Measurements from ENCODE around the gene FNDC3A. TPM values are rescaled to one million over a fixed set of nuclear protein-coding genes. Genes with fewer than 3 reads are reported as not detected.

Gene FNDC3A
- total RNA-seq, 4 donors from 2014 or later: 37.0 to 39.4 (median 38.6) TPM

DNA sequence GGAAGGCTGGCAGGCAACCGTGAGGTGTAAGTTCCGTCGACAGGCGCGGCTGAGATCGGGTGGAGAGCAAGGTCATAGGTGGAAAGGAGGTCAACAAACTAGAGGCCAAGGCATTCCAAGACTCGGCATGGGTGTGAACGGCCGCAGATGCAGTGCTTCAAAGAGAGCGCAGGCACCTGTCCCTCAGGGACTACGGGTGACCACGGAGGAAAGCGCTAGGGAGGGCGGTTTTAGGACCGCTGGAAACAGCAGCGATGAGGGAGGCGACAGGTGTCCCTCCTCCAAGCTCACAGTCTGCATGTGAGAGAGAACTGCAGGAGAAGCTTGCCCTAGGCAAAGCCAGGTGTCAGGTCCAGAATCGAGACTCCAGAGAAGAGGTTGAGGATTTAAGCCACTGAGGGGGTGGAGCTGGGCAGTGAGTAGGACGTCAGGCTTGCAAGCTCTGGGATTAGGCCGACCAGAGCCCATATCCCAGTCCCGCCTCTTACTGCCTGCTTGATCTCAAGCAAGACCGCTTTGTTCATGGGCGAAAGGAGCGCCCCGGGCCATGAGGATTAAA lies 242.9 kb downstream of the FNDC3A start:
- Histone ChIP-seq H3K4me1 (peaks cover 10 to 24% (median 19%) of the 10 kb centered on the region in 4 donors), H3K27me3 (peaks cover 7 to 66% (median 27%) of the 10 kb centered on the region in 4 donors), H3K9me3 (no peaks in the 10 kb centered on the region), H3K27ac (replicated peaks in 1 of 4) (no peak overlapping the region), H3K4me3 (no peak overlapping the region), H3K36me3 (no peaks in the 10 kb centered on the region)
- intact Hi-C loops (cut with DNase I): no loop called here
- WGBS: 58% methylated on average over 22 of the region's 25 CpGs
- TF ChIP-seq, protein P1, sequence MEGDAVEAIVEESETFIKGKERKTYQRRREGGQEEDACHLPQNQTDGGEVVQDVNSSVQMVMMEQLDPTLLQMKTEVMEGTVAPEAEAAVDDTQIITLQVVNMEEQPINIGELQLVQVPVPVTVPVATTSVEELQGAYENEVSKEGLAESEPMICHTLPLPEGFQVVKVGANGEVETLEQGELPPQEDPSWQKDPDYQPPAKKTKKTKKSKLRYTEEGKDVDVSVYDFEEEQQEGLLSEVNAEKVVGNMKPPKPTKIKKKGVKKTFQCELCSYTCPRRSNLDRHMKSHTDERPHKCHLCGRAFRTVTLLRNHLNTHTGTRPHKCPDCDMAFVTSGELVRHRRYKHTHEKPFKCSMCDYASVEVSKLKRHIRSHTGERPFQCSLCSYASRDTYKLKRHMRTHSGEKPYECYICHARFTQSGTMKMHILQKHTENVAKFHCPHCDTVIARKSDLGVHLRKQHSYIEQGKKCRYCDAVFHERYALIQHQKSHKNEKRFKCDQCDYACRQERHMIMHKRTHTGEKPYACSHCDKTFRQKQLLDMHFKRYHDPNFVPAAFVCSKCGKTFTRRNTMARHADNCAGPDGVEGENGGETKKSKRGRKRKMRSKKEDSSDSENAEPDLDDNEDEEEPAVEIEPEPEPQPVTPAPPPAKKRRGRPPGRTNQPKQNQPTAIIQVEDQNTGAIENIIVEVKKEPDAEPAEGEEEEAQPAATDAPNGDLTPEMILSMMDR (IDR thresholded peaks at IDR 0.05): no peak
- TF ChIP-seq EP300 (IDR thresholded peaks at IDR 0.05) (no peak), POLR2AphosphoS5 (IDR thresholded peaks at IDR 0.05) (no peak)
- DNase-seq (ENCODE audit: extremely low spot score): no peak

DNA sequence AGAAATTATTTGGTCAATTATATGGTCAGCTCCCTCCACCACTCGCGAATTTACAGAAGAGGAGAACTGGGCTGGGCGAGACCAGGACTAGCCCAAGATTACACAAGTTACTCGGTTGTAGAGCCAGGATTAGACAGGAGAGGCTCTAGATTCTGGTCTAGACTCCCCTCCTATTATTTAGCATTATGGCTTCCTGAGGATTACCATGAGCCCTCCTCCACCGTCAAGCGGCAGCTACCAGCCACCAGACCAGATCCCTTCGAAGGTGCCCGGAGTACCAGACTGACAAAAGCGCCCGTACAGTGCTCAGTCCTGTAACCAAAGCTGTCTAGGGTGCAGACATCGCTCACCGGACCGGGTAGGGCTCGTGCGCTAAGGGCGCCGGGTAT lies 243.9 kb downstream of the FNDC3A start:
- 31% methylated on average over 9 of the region's 17 CpGs for WGBS
- DNase-seq (ENCODE audit: extremely low spot score): no peak
- Histone ChIP-seq H3K27me3 (peaks cover 7 to 72% (median 27%) of the 10 kb centered on the region in 4 donors), H3K4me1 (peaks cover 10 to 24% (median 19%) of the 10 kb centered on the region in 4 donors), H3K9me3 (no peaks in the 10 kb centered on the region), H3K4me3 (peak overlapping the region; percentile 54 to 64 (median 56)), H3K27ac (replicated peaks in 1 of 4) (no peak overlapping the region), H3K36me3 (no peaks in the 10 kb centered on the region)
- intact Hi-C loops (cut with DNase I): no loop called here
- TF ChIP-seq, protein P1 (IDR thresholded peaks at IDR 0.05): no peak
- TF ChIP-seq POLR2AphosphoS5 (IDR thresholded peaks at IDR 0.05): no peak
- no peak for TF ChIP-seq POLR2A (IDR thresholded peaks at IDR 0.05; ENCODE audit: low read depth)
- TF ChIP-seq EP300 (IDR thresholded peaks at IDR 0.05): no peak

DNA sequence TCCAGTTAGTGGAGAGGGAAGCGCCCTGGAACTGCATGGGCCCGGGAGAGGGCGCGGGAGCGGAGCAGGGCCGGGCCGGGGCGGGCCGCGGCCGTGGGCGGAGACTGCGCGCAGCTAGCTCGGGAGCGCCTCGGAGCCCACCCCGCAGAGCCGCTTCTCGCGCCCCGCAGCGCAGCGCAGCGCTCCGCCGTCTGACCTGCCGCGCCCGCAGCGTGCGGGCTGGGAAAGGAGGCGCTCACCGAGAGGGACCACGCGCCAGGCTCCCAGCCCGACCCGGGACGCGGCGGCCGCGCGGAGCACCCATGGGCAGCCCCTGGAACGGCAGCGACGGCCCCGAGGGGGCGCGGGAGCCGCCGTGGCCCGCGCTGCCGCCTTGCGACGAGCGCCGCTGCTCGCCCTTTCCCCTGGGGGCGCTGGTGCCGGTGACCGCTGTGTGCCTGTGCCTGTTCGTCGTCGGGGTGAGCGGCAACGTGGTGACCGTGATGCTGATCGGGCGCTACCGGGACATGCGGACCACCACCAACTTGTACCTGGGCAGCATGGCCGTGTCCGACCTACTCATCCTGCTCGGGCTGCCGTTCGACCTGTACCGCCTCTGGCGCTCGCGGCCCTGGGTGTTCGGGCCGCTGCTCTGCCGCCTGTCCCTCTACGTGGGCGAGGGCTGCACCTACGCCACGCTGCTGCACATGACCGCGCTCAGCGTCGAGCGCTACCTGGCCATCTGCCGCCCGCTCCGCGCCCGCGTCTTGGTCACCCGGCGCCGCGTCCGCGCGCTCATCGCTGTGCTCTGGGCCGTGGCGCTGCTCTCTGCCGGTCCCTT lies 244.5 kb downstream of the FNDC3A start, which contains the start of gene MLNR:
Gene MLNR (plus strand): TSS at position 303 of the 820 bp plus-strand sequence. CDS start 0 bp downstream, at position 303.
- H3K4me3 ChIP-seq: peak within 1 kb of the TSS; percentile 54 to 64 (median 56)
- no peaks in the 10 kb centered on the region for H3K36me3 ChIP-seq
- H3K9me3 ChIP-seq: no peaks in the 10 kb centered on the region
- intact Hi-C loops (cut with DNase I): no loop called here
- TF ChIP-seq, protein P1 (IDR thresholded peaks at IDR 0.05): peak in 1 of 3 experiments; percentile 6
- no peak for TF ChIP-seq POLR2A (IDR thresholded peaks at IDR 0.05; ENCODE audit: low read depth)
- H3K27me3 ChIP-seq: peaks cover 7 to 72% (median 27%) of the 10 kb centered on the region in 4 donors
- WGBS: 0% methylated on average over 15 of the region's 111 CpGs
- H3K27ac ChIP-seq (replicated peaks in 1 of 4): no peak within 1 kb of the TSS
- peaks cover 10 to 24% (median 19%) of the 10 kb centered on the region in 4 donors for H3K4me1 ChIP-seq
- no peak for DNase-seq (ENCODE audit: extremely low spot score)

DNA sequence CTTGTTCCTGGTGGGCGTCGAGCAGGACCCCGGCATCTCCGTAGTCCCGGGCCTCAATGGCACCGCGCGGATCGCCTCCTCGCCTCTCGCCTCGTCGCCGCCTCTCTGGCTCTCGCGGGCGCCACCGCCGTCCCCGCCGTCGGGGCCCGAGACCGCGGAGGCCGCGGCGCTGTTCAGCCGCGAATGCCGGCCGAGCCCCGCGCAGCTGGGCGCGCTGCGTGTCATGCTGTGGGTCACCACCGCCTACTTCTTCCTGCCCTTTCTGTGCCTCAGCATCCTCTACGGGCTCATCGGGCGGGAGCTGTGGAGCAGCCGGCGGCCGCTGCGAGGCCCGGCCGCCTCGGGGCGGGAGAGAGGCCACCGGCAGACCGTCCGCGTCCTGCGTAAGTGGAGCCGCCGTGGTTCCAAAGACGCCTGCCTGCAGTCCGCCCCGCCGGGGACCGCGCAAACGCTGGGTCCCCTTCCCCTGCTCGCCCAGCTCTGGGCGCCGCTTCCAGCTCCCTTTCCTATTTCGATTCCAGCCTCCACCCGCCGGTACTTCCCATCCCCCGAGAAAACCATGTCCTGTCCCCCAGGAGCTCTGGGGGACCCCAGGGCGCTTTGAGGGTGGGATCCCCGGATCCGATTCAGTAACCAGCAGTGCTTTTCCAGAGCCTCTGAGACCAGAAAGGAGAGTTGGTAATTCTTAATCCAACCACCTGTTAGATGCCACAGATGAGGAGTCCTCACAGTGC lies 245.3 kb downstream of the FNDC3A start:
- WGBS: 12% methylated on average over 37 of the region's 73 CpGs
- peaks cover 10 to 24% (median 19%) of the 10 kb centered on the region in 4 donors for H3K4me1 ChIP-seq
- H3K36me3 ChIP-seq: no peaks in the 10 kb centered on the region
- peaks cover 7 to 72% (median 27%) of the 10 kb centered on the region in 4 donors for H3K27me3 ChIP-seq
- peak overlapping the region; percentile 54 to 64 (median 56) for H3K4me3 ChIP-seq
- no peak overlapping the region for H3K27ac ChIP-seq (replicated peaks in 1 of 4)
- intact Hi-C loops (cut with DNase I): no loop called here
- no peak for DNase-seq (ENCODE audit: extremely low spot score)
- TF ChIP-seq, protein P1 (IDR thresholded peaks at IDR 0.05): no peak
- TF ChIP-seq EP300 (IDR thresholded peaks at IDR 0.05) (no peak), POLR2A (IDR thresholded peaks at IDR 0.05; ENCODE audit: low read depth) (no peak), POLR2AphosphoS5 (IDR thresholded peaks at IDR 0.05) (no peak)
- no peaks in the 10 kb centered on the region for H3K9me3 ChIP-seq

All from esophagus muscularis mucosa (tissue), 4 donors.